HFF-Myc (cell line): ENCODE data around the gene COPZ2.
"Not testable (repeated sequence)": the region's sequence is repeated elsewhere in the genome, so short reads cannot be mapped to it uniquely, and the experiment has no call there.

Source experiments
- DNase-seq: peaks from one replicate; pipeline ENCODE4 v3.0.0-alpha.2; 2011; ENCODE audit warnings: low read depth; ENCODE audit errors: extremely low read depth
- H3K4me3 ChIP-seq: replicated peaks from 2 replicates; pipeline ENCODE4 v1.5.1; 2011; ENCODE audit warnings: low read depth, mild to moderate bottlenecking, control low read depth, low read length
- TF ChIP-seq, protein P1 (sequence below): IDR thresholded peaks from 2 replicates; pipeline ENCODE4 v1.5.1; 2012; ENCODE audit warnings: mild to moderate bottlenecking, low read depth, low read length, control low read depth; ENCODE audit errors: missing control alignments

The COPZ2 gene

DNA sequence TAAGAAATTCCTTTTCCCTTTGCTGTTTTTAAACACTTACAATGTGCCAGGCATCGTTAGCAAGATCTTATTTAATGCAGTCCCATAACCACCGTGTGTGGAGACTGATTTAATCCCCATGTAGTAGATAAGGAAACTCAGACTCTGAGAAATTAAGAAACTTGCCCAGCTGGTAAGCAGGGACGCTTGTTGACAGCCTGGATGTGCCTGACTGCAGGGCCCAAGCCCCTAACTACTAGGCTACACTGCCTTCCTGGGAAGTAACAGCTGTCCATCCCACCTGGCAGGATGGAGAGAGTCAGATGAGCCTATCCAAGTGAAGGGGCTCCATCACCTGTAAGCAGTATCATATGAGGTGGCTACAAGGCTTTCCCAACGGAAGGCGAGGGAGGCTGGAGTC, 43.6 kb downstream of the COPZ2 start:
- no peak overlapping the region for H3K4me3 ChIP-seq
- DNase-seq: no peak
- TF ChIP-seq, protein P1, sequence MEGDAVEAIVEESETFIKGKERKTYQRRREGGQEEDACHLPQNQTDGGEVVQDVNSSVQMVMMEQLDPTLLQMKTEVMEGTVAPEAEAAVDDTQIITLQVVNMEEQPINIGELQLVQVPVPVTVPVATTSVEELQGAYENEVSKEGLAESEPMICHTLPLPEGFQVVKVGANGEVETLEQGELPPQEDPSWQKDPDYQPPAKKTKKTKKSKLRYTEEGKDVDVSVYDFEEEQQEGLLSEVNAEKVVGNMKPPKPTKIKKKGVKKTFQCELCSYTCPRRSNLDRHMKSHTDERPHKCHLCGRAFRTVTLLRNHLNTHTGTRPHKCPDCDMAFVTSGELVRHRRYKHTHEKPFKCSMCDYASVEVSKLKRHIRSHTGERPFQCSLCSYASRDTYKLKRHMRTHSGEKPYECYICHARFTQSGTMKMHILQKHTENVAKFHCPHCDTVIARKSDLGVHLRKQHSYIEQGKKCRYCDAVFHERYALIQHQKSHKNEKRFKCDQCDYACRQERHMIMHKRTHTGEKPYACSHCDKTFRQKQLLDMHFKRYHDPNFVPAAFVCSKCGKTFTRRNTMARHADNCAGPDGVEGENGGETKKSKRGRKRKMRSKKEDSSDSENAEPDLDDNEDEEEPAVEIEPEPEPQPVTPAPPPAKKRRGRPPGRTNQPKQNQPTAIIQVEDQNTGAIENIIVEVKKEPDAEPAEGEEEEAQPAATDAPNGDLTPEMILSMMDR: no peak

DNA sequence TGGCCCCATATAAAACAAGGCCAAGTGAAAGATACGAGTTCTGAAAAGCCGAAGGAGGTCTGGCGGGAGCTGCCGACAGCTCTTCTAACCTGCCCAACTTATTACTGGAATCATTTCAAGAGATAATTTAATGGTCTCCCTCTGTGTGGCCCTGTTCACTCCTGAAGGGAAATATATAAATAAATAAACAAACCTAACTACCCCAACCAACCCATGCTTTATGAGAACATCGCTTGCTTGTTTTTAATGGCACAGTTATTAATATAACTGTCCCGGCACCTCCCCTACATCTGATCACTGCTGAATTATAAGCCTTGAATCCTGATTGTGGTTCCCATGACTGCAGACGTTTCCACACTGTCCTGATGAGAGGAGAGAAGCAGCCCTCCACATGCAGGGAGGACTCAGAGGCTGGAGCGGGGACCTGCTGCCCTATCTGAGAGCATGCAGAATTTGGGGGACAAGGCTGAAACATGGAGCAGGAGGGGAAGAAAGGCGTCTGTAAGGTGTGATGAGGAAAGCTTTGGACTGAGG, 44.5 kb downstream of the COPZ2 start:
- TF ChIP-seq, protein P1: no peak
- DNase-seq: no peak
- H3K4me3 ChIP-seq: no peak overlapping the region

DNA sequence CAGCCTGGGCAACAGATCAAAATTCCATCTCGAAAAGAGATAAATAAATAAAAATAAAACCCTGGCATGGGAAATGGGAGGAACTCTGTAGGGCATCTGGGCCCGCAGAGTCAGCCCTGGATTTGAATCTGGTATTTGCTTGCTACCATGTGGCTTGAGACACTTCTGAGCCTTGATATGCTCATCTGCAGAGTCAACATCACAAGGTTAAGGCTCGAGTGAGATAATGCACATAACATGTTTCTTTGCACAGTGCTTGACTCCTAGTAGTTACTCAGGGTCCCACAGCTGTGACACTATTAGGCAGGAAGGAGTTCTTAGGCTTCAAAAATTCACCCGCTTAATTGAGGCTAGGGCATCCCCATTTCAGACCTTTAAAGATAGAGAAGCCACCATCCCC, 45.4 kb downstream of the COPZ2 start:
- DNase-seq: no peak
- TF ChIP-seq, protein P1: no peak
- H3K4me3 ChIP-seq: no peak overlapping the region

DNA sequence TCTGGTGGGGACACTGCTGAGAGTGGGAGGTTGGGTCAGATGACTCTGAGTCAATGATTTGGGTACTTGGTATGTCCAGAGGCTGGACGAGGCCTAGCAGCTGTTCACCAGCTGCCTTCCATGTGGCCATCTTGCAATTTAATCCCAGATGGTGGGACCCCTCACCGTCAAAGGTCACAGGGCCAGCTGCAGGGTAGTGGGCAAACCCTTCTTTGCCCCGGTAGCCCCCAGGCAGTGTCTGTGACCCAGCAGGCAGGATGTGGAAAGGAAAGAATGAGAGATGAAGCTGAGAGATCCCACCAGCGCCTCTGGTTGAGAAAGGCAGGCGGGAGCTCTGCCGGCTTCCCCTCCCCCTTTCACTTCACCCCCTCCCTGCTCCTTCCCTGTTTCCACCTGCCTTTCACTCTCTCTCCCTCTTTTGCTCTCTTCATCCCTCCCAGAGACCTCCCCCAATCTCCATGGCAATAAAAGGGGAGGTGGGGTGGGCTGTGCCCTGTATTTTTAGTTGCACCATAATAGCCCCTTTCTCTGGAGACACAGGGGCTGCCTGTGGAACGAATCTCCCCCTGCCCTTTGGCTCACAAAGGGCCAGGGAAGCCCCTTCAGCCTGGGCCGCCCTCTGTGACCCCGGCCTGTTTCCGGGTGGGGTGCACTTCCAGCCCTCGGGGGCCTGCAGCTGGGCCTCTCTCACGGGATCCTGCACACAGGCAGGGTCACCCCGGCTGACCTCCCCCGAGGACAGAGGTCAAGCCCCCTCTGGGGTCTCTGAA, 46.5 kb downstream of the COPZ2 start:
- no peak overlapping the region for H3K4me3 ChIP-seq
- TF ChIP-seq, protein P1: no peak
- DNase-seq: no peak

DNA sequence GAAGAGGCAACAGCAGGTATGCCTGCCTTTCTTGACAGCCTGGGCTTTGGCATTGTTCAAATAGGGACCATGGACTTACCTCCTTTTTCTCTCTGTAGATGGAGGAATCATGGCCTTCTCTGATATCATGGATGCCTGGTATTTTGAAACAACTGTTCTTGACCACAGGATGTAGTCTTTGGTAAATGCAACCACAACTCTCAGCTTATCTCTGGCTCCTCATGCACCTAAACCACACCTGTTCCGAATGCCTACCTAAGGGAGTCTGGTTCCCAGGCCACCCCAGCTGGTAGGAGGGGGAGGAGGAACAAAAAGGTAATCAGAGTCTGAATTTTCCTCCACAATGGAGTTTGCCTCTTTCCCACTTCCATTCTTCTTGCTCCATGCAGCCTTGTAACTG, 47.9 kb downstream of the COPZ2 start:
- DNase-seq: no peak
- TF ChIP-seq, protein P1: no peak
- no peak overlapping the region for H3K4me3 ChIP-seq

DNA sequence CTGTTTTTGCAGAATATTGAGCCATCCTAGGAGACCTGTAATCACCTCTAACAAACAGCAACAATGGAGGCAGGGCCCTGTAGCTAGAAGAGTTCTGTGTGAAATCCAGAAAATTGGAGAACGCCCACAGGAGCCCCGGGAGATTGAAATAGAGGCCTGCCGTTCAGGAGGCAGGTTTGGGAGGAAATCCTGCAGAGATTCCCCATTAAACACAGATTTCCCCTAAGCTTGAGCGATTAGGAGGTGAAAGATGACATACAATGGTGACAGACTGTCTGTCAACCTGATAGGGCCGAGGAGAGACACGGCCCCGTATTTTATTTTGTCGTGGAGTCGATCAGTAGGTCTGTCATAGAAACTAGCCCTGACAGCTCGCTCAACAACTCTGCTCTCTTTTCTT, 48.4 kb downstream of the COPZ2 start:
- no peak for DNase-seq
- no peak overlapping the region for H3K4me3 ChIP-seq
- TF ChIP-seq, protein P1: no peak

DNA sequence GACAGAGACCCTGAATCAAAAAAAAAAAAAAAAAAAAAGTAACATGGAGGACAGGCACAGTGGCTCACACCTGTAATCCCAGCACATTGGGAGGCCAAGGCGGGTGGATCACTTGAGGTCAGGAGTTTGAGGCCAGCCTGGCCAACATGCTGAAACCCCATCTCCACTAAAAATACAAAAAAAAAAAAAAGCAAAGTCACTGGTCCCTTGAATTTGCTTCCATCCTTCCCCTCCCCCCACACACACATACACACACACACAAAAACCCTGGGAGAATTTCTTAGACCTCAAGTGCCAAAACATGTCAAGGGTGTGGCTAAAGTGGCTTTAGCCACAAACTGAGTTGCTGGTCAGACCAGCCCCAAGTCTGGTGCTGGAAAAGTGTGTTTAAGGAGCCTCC, 49.2 kb downstream of the COPZ2 start:
- H3K4me3 ChIP-seq, DNase-seq: not testable (repeated sequence)
